ENCODE results near the gene ADRA2C.

The ADRA2C gene

DNA sequence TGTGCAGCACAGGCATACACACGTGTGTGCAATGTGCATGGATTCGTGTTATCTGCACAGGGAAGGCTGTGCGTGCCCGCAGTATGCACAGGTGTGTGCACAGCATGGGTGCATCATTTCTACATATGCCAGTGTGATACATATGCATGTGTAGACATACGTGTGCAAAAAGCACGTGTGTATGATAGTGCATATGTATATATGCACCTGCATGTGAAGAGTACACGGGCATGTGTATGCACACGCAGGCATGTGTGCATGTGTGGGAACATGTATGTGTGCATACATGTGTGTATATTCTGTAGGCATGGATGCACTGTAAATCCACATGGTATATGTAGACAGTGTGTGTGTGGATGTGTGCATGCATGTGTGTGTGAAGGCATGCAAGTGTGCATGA lies 3.9 kb upstream of the ADRA2C start:
- no peak for FAIRE-seq

DNA sequence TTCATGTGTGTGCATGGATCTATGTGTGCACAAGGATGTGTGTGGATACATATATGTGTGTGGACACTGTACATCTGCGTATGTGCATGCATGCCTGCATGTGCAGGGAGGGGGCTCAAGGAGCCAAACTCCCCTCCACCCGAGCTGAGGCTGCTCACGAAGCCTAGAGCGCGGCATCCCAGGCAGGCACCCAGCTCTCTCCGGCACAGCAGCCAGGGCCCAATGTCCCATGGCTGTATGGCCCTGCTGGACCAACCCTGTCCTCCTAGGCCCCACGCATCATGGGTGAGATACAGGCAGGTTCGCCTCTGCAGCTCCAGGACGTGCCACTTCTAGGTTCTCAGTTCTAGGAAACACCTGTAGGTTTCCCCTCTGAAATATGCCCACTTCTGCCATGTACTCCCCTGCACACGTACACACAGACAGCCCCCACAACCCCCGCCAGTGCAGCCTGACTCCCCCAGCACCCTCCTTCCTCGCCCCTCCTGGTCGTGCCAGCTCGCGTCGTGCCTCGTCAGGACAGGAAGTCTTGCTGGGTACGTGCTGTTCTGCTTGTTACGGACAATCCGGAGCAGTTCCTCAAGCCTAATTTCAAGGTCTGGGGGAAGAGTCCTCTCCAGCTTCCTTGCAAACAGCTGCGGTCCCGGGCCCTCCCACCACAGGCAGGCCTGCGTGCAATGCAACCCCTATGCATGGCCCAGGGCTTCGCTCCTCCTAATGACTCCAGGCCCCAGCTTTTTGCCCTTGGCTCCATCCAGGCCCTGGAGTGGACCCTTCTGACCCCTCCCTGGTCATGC lies 3.2 kb upstream of the ADRA2C start:
- no peak for FAIRE-seq

DNA sequence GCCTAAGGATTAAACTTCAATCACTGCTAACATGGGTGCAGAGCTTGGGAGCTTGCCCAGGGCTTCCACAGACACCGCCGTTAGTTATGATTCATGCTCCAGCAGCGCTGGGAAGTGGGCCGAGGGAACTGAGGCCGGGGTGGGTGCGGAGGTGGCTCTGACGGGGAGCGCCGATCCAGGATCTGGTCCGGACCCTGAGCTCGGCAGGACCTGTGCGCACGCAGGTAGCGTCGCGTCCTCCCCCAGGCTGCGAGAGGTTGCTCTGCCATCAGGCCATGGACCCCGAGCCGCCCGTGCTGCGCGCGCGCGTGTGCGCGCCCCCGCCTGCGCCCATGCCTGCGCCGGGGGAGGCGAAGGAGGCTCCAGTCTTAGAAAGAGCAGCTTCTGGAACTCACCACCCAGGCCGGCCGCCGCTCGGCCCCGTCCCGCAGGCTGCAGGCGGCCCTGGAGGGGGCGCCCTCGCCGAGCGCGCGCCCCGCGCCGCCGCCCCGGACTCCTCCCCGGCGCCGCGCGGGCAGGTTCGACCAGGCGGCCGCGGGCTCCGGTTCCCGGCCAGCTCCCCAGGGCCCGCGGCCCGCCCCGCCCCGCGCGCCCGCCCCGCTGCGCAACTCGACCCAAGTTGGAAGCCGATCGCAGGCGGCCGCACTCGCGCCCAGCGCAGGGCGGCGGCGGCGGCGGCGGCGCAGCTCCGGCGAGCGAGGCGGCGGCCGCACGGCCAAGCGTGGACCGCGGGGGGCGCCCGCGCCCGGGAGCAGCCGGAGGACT lies 732 bp upstream of the ADRA2C start:
- no peak for FAIRE-seq

DNA sequence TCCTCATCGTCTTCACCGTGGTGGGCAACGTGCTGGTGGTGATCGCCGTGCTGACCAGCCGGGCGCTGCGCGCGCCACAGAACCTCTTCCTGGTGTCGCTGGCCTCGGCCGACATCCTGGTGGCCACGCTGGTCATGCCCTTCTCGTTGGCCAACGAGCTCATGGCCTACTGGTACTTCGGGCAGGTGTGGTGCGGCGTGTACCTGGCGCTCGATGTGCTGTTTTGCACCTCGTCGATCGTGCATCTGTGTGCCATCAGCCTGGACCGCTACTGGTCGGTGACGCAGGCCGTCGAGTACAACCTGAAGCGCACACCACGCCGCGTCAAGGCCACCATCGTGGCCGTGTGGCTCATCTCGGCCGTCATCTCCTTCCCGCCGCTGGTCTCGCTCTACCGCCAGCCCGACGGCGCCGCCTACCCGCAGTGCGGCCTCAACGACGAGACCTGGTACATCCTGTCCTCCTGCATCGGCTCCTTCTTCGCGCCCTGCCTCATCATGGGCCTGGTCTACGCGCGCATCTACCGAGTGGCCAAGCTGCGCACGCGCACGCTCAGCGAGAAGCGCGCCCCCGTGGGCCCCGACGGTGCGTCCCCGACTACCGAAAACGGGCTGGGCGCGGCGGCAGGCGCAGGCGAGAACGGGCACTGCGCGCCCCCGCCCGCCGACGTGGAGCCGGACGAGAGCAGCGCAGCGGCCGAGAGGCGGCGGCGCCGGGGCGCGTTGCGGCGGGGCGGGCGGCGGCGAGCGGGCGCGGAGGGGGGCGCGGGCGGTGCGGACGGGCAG lies 792 bp downstream of the ADRA2C start:
- FAIRE-seq, result no peak

DNA sequence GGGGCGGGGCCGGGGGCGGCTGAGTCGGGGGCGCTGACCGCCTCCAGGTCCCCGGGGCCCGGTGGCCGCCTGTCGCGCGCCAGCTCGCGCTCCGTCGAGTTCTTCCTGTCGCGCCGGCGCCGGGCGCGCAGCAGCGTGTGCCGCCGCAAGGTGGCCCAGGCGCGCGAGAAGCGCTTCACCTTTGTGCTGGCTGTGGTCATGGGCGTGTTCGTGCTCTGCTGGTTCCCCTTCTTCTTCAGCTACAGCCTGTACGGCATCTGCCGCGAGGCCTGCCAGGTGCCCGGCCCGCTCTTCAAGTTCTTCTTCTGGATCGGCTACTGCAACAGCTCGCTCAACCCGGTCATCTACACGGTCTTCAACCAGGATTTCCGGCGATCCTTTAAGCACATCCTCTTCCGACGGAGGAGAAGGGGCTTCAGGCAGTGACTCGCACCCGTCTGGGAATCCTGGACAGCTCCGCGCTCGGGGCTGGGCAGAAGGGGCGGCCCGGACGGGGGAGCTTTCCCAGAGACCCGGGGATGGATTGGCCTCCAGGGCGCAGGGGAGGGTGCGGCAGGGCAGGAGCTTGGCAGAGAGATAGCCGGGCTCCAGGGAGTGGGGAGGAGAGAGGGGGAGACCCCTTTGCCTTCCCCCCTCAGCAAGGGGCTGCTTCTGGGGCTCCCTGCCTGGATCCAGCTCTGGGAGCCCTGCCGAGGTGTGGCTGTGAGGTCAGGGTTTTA lies 1.5 kb downstream of the ADRA2C start:
- FAIRE-seq, result no peak

DNA sequence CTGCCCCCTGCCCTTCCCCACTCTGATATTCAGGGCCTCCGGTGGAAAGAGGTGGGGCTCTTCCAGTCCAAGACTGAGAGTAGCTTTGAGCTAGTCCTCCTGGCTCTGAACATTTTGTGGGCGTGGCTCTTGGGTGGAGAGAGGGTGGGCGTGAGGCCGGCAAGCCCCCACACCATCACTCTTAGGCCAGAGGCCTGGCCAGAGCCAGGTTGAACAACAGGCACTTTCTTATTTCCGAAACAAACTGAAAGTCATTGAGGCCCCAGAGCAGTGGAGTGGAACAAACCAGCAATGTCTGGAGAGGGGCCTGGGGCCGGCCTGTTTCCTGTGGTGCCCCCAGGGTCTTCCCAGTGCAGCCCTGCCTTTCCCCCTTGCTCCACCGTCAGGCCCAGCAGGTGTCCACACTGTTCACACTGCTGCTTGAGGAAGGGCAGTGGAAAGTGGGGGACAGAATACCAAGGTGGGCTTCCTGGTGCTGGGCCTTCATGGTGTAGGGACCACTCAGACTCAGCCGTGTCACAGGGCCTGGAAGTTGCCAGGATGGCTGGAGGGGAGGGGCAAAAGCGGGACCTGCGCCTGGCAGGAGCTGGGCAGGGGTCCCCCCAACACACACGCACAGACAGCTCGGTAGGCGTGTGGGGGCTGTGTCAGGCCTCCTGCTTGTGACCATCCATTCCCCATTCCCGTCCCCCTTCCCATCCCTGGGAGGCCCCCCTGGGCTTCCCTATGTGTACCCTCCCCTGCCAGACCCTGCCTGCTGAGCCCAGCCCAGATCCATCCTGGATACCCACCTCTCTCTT lies 2.9 kb downstream of the ADRA2C start:
- FAIRE-seq, result no peak

DNA sequence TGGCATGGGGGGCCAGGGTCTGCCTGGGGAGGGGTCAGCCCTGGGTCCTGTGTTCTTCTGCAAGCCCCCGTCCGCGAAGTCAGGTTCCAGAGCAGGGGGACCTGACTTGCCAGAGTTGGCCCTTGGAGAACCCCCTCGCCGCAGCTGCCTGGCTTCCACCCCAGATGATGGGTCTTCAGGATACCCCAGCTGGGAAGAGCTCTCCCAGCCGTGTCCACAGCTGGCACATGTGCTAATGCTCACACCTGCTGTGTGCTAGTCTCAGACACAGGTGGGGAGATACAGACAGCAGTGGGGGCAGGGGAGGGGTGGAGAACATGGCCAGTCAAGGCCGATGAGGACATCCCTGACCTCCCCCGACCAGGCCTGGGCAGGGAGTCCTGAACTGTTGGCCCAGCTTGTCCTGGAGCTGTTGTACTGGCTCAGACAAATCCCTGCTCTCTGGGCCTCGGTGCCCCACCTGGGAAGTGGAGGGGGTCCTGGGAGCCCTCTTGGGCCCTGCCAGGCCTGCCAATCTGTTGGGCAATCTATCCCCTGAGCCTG lies 3.5 kb downstream of the ADRA2C start:
- FAIRE-seq, result no peak

DNA sequence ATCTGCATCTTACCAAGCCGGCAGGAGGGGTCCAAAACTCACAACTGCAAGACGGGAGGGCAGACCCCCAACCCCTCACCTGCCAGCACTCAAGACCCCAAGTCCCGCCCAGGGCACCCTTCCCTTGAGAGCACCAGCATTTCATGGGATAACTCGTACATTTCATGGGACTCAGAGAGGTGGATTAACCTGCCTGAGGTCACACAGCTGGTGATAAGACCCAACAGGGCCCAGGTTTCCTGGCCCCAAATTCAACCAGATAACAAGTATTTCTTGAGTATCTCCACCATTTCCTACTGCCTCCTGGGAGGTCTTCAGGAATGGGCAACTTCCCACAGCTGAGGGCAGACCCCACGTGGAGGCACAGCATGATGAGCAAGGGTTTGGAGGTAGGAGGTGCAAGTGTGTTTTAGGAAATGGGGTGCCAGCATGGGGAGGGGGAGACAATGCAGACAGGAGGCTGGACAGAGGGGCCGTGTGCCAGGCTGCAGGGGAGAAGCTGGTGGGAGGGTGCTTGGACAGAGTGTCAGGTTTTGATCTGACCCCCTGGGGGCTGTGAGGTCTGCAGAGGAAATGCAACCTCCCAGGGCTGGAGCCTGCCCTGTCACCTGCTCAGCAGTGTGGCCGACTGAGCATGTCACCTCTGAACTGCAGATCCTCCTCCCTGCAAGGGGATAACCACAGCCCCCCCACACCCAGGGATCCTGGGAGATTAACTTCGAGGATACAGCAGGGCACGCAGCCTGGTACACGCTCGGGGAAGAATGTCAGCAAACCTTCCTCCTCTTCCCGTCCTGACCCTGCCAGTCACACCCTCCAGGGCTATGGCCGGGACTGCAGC lies 4.4 kb downstream of the ADRA2C start:
- FAIRE-seq, result no peak

DNA sequence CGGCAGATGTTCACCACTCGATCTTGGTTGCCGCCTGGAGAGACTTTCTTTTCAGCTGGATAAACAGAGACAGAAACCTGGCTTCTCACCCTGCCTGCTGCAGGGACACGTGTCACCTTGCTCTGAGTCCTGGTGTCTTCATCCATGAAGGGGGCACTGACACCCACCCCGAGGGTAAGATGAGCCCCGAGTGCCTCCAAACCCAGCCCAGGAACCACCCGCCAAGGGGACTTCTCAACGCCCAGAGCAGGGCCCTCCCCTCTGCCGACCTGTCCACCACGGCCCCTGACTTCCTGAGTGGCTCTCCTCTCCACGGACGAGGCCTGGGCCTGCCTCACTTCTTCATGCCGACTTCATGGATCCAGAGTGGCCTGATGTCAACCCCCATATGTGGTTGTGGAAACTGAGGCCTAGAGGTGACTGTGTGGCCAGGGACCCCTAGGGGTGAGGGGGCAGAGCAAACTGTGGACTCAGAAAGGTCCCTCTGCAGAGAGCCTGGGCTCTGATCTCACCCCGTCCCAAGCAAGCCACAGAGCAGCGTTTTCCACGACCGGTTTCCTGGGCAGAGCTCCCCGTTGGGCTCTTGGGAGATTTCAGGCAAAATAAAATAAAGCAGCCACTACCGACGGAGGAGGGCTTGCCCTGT lies 5.1 kb downstream of the ADRA2C start:
- FAIRE-seq, result no peak

DNA sequence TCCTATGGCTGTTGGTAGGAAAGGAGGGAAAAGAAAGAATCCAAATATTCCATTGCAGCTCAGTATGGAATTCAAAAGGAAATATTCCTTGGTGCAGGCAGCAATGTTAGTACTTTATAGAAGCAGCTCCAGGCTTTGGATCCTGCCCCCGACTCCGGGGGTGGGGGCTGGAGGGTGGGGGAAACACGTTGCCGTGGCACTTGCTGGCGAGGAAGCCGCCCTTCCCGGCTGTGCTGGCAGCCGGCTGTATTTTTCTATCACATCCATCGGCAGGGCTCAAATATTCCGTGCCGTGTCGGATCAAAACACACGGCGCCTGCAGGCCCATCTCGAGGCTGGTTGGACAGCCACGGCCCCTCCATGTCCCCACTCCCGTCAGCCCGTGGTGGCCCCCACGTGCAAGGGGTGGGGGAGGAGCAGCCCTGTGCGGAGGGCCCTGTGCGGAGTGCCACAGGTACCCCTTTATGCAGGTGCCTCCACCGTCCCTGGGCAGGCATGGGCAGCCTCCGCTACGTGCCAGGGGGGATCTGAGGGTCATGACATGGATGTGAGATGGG lies 5.8 kb downstream of the ADRA2C start:
- FAIRE-seq, result no peak

DNA sequence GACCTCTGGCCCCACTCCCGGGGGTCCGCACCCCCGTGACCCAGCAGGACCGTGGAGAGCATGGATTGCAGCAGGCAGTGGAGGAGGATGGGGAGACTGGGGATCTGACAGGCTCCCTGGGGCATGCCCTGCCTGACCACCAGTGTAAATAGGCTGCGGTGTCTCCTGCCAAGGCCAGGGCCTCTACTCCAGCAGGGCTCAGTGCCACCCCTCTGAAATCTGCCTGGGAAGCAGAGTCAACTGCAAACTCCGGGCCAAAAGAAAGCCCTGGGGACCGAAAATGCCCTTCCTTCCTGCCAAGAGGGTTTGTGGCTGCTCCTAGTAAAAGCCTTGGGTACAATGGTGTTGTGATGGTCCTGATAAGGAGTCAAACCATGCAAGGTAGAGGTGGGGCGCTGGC lies 6.4 kb downstream of the ADRA2C start:
- no peak for FAIRE-seq

DNA sequence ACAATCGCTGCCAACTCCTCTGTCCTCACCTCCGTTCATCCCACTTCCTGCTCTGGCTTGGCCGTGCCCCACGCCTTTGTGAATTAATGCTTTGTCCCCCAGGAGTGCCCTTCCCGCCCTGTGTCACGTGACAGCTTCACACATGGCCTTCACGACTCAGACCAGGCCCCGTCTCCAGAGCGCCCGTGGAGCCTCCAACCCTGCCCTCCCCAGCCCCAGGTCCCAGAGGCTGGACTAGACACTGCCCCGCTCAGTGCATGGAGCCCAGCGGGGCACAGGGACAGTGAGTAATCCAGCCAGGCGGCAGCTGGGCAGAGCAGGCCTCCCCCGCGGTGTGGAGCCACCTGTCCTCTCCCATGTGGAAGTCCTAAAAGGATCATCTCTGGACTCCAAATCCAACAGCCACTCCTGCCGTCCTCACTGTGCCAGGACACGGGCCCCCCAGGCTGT lies 7.4 kb downstream of the ADRA2C start:
- no peak for FAIRE-seq

DNA sequence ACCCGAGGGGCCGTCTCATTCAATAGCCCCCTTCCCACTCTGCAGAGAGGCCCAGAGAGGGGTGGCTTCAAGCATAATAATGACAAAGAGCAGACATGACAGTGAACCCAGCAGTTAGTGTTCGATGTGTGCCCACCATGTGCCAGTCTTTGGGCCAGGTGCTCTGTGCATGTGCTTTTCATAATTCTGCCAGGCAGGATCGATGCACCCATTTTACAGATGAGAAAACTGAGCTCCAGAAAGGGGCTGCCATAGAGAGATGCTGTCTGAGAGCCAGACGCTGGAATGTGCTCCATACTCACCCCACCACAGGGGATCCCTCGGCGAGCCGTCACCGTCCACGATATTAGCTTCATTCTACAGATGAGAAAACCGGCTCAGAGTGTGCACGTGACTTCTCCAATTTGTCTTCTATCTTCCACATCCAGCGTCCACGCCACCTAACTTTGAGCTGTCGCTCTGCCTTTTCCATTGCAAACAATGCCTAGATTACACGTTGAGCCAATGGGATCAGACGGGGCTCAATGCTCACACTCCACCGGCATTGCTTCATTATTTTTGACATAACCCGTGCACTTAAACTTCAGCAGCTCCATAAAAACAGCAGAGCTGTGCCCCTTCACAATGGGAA lies 8.2 kb downstream of the ADRA2C start:
- no peak for FAIRE-seq

DNA sequence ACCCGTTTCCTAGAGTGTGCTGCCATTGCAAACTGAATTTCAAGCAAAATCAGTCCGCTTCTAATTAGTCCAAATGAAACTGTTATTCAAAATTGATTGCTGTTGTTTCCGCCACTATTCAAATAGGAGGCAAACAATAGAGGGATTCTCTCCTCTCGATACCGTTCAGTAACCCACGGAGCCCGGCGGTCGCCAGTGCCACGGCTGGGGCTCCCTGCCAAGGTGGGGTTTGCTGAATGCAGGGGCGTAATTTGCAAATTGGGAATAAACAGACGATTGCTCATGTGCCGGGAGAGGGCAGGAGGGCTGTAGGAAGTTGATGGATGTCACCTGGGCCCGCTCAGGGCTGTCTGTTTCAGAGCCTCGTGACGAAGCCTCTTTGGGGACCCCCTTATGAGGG lies 8.8 kb downstream of the ADRA2C start:
- FAIRE-seq, result no peak

DNA sequence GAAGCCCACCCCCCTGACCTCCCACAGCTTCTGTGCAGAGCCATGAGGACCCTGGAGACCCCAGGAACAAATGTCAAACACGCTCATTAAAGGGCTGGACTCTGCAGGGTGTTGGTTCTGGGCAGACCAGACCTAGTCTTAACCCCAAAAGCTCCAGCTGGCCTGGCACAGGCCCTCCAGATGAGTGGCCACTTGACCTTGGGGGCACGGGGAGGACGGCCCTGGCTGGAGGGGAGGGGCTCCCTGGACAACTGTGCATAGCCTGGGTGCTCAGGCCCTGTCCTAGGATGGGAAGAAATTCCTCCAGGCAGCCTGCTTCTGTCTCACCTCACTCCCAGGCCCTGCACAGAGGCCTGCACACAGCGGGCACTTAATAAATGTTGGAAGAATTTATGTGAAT lies 9.4 kb downstream of the ADRA2C start:
- FAIRE-seq, result no peak

DNA sequence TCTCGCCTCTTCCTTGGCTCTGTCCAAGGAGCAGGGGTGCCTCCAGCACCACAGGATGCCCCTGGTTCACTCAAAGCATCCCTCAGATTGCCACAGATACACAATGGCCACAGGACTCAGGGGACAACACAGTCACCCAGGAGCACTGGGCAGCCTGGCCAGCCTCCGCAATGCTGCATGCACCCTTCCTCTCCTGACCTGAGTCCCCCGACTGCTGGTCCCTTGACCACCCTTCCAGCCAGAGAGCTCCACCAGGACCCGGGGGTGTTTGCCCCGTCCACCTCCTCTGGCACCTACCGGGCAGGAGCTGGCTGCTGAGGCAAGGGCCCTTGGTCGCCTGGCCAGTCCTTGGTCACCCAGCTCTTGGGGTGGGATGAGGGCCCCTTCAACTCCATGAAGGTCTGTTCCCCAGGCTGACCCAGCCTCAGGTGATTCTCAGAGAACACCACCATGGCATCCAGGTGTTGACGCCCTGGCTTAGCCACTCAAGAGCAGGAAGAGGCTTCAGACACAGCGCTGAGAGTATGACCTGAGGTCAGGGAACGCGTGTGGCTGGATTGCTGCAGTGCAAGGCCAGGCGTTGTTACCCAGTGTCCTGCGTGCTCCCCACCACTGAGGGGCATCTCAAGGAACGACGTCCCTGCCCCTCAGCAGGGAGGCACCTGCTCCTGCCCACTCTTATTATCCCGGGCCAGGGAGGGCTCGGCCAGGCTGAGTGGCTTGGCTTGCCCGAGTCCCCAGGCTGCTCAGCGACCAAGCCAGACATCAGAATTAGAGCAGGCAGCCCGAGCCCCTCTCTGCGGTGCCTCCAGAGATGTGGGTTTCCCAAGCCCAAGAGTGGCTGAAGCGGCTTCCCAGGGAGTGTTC lies 10.2 kb downstream of the ADRA2C start:
- no peak for FAIRE-seq

DNA sequence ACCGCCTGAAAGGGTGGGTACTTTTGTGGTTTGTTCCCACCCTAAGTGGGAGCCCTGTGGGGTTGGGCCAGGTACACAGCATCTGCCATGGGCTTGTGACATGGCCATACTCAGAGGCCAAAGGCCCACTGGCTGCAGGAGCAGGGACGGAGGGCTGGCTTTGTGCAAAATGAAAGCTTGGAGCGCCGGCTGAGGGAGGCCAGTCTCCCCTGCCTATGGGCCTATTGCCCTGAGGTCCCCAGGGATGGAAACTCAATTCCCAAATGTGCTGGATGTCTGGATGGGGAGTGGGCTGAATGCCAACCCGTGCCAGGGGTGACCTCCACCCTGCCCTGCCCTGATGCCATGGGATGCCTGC lies 10.8 kb downstream of the ADRA2C start:
- no peak for FAIRE-seq

DNA sequence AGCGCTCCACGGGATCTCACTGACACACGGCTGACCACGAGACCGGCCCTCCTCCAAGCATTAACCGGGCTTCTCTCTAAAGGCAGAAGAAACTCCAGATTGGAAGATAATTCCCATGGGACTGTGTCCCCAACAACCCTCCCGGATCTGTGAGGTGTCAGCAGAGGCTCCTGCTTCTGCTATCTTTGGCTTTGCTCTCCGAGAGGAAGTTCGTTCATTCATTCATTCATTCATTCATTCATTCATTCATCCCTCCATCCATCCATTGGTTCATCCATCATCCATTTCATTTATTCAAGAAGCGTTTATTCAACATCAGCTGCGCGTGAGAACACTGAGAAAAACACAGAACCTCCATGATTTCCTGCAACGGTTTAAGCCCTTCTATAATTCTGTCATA lies 11.5 kb downstream of the ADRA2C start:
- FAIRE-seq, result no peak

All from endometrium (tissue), 2 donors.